Right cardiac atrium (tissue), 5 donors: ENCODE data around the gene IHH. TPM values are rescaled to one million over a fixed set of nuclear protein-coding genes. Genes with fewer than 3 reads are reported as not detected.
A peak's percentile ranks its signal among the peaks of the same experiment; 100 is the strongest.

Experiments
- ATAC-seq, 2 donors: fragments of 200-7000 bp; cut with Tn5 transposase; one replicate each; pipeline versions ENCODE4 v1.8.0 to v1.9.1; 2020; ENCODE audit warnings: moderate library complexity in 2 of 2, mild to moderate bottlenecking in 1 of 2
- DNase-seq, 3 donors: peaks; one replicate each; pipeline ENCODE4 v3.0.0-alpha.2; 2020
- H3K27ac ChIP-seq: one replicate; pipeline ENCODE4 v1.5.1; 2013; ENCODE audit warnings: mild to moderate bottlenecking, low read length, control low read depth, moderate library complexity
- H3K27me3 ChIP-seq: one replicate; pipeline ENCODE4 v1.6.1; 2013; ENCODE audit not compliant: control insufficient read depth, insufficient read depth
- H3K4me1 ChIP-seq: one replicate; pipeline ENCODE4 v1.6.1; 2013; ENCODE audit warnings: low read length; ENCODE audit not compliant: control insufficient read depth, insufficient read depth
- H3K4me3 ChIP-seq: one replicate; pipeline ENCODE4 v1.5.1; 2013; ENCODE audit warnings: low read length, control low read depth
- H3K9me3 ChIP-seq: one replicate; pipeline ENCODE4 v1.6.1; 2013; ENCODE audit warnings: low read length; ENCODE audit not compliant: control insufficient read depth
- WGBS: extraction: QIAGEN DNeasy Blood & Tissue Kit; methylation state at CpG from one replicate; pipeline ENCODE4 v1.1.7; 2013; 5-methylcytosine and 5-hydroxymethylcytosine counted together
- intact Hi-C, 4 donors: fragments of 100-400 bp; cut with DNase I; formaldehyde crosslinking; loops; one replicate each; pipeline versions ENCODE4 v1.11.0 to v1.14.0; 2022 to 2023
- polyA plus RNA-seq: library from polyadenylated mRNA; stranded (reverse); fragments of 200-250 nt; gene quantifications from one replicate; pipeline ENCODE4 v1.2.3, GENCODE V29; 2013
- total RNA-seq, 4 donors: library from RNA; stranded (reverse); fragmentation: NEBNext Ultra II Directional; extraction: Animal tissue kit (Norgen Biotek cat#: 25700); gene quantifications; one replicate each; pipeline ENCODE4 v1.2.1, GENCODE V29; 2021
- donor health status: healthy with polysubstance abuse.
- donor health status: DM: no; HTN: yes; CAD: no.
- donor health status: DM: no; HTN: no; CAD: no.
- donor health status: DM: no; HTN: yes; CAD: no; lungs with severe emphysema.
- donor health status: DM: yes; HTN: yes; CAD: no.

The IHH gene
- total and polyA plus RNA-seq, 5 donors, result 0.05 TPM; not detected in 4

DNA sequence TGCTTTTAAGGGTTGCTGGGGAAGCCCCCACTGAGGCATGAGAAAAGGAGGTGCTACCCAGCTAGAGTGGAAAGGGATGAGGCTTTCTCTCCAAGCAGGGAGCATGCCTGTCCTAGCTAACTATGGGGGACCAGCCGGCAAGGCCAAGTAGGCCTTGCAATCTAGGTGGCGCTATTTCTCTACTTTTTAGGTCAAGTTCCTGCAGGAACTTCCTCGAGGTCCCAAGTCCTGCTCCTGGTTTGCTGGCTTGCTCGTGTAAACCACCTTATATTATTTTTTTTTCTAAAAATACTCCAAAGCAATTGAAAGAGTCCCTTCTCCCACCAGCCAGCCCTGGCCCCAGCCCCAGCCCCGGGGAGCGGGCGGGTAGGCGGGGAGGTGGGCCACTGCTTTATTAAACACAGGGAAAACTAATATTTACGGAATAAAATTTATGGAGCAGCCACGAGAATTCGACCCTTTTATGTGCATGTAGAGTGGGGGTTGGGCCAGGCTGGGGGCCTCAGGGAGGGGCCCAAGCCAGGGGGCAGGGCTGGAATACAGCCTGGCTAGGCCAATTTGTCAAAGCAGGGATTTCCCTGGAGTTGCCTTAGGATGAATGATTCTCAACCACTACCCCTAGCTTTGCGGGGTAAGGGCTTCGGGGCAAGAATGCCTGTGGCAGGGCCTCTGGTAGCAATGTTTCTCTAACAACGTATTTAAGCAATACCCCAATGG, 12.8 kb upstream of the IHH start:
- no peak for DNase-seq
- intact Hi-C loops, result loop anchor here in 1 of 4 donors (5.0 kb wide), 1 partner anchor 44 kb away; no protein-coding TSS in a partner anchor
- no peak overlapping the region for H3K27ac ChIP-seq
- peak in 1 of 2 donors; percentile 46 for ATAC-seq
- no peak overlapping the region for H3K4me3 ChIP-seq
- WGBS, result 56% methylated on average over 14 of the region's 14 CpGs
- H3K4me1 ChIP-seq, result no peaks in the 10 kb centered on the region
- H3K27me3 ChIP-seq, result no peaks in the 10 kb centered on the region
- H3K9me3 ChIP-seq, result no peaks in the 10 kb centered on the region

DNA sequence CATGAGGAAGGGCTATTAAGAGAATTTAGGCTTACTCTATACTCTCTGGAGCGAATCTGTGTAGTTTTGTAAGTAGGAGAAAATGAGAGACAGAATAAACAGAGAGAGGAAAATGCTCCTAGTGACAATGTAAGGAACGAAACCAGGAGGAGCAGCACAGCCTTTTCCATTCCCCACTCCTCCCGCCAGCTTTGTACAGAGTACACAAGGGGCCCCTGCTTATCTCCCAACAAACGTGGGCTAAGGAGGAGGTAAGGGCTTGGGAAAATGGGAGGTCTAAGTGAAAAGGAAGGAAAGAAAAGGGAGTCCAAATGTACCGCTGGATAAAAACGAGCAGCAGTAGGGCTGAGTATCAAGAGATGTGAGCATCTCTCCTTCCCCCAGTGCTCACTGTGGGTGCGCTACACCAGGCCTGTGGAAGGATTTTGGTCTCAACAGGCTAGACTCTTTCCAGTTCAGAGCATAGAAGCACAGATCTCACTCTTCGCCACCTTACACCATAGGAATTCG, 12.1 kb upstream of the IHH start:
- H3K4me3 ChIP-seq, result no peak overlapping the region
- DNase-seq (no peak), ATAC-seq (no peak)
- H3K27me3 ChIP-seq, result no peaks in the 10 kb centered on the region
- H3K27ac ChIP-seq, result no peak overlapping the region
- no peaks in the 10 kb centered on the region for H3K4me1 ChIP-seq
- H3K9me3 ChIP-seq, result no peaks in the 10 kb centered on the region
- WGBS, result 86% methylated on average over 9 of the region's 9 CpGs
- intact Hi-C loops, result loop anchor here in 1 of 4 donors (5.0 kb wide), 1 partner anchor 45 kb away; no protein-coding TSS in a partner anchor

- WGBS, result 82% methylated on average over 6 of the region's 6 CpGs
- Histone ChIP-seq H3K4me3 (no peak overlapping the region), H3K4me1 (no peaks in the 10 kb centered on the region), H3K9me3 (no peaks in the 10 kb centered on the region), H3K27me3 (no peaks in the 10 kb centered on the region), H3K27ac (no peak overlapping the region)
- ATAC-seq (no peak), DNase-seq (no peak)
- intact Hi-C loops, result loop anchor here in 1 of 4 donors (5.0 kb wide), 1 partner anchor 46 kb away; no protein-coding TSS in a partner anchor
These were observed 10.6 kb upstream of the IHH start for GRCh38 chr2:219071131-219071816.

DNA sequence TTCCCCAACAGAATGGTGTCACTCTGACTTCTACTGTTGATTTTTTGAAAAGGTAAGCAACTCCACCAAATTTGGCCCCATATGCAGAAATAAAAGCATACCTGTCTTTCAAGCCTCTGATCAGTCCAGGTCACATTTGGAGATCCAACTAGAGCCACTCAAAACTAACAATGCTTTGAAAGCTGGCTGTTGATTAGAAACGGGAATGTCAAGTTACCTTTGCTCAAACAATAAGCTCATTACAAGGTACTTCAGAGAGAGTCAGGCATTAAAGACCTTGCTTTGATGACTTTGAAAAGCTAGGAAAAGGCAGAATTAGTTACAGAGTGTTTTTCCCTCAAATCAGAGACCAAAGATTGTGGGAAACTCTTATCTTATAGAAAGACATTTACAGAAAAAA, 4.8 kb upstream of the IHH start:
- intact Hi-C loops, result no loop called here
- no peak overlapping the region for H3K4me3 ChIP-seq
- H3K4me1 ChIP-seq, result no peaks in the 10 kb centered on the region
- no peak overlapping the region for H3K27ac ChIP-seq
- 73% methylated on average over 1 of the region's 1 CpG for WGBS
- H3K27me3 ChIP-seq, result no peaks in the 10 kb centered on the region
- ATAC-seq (no peak), DNase-seq (no peak)
- H3K9me3 ChIP-seq, result no peaks in the 10 kb centered on the region

- 61% methylated on average over 6 of the region's 6 CpGs for WGBS
- Histone ChIP-seq H3K9me3 (no peaks in the 10 kb centered on the region), H3K4me1 (peaks cover 6% of the 10 kb centered on the region), H3K4me3 (no peak overlapping the region), H3K27me3 (no peaks in the 10 kb centered on the region), H3K27ac (no peak overlapping the region)
- ATAC-seq (no peak), DNase-seq (no peak)
- intact Hi-C loops, result no loop called here
These were observed 1.4 kb upstream of the IHH start for GRCh38 chr2:219062081-219062480.

GRCh38 chr2:219059725-219060682, 717 bp downstream of the IHH start:
- no peak for ATAC-seq
- DNase-seq, result peak in 1 of 3 donors; percentile 53
- peaks cover 6% of the 10 kb centered on the region for H3K4me1 ChIP-seq
- no peaks in the 10 kb centered on the region for H3K27me3 ChIP-seq
- H3K4me3 ChIP-seq, result peak overlapping the region; percentile 41
- intact Hi-C loops, result loop anchor here (2.0 to 10.0 kb wide), 5 partner anchors 59 to 95 kb away; no protein-coding TSS in a partner anchor
- no peak overlapping the region for H3K27ac ChIP-seq
- no peaks in the 10 kb centered on the region for H3K9me3 ChIP-seq
- WGBS, result 3% methylated on average over 81 of the region's 81 CpGs

GRCh38 chr2:219059375-219059724, 1.4 kb downstream of the IHH start:
- Histone ChIP-seq H3K4me1 (peaks cover 6% of the 10 kb centered on the region), H3K27ac (no peak overlapping the region), H3K4me3 (no peak overlapping the region), H3K9me3 (no peaks in the 10 kb centered on the region), H3K27me3 (no peaks in the 10 kb centered on the region)
- WGBS, result 2% methylated on average over 17 of the region's 17 CpGs
- ATAC-seq (no peak), DNase-seq (no peak)
- intact Hi-C loops, result loop anchor here (2.0 to 10.0 kb wide), 5 partner anchors 59 to 95 kb away; no protein-coding TSS in a partner anchor

DNA sequence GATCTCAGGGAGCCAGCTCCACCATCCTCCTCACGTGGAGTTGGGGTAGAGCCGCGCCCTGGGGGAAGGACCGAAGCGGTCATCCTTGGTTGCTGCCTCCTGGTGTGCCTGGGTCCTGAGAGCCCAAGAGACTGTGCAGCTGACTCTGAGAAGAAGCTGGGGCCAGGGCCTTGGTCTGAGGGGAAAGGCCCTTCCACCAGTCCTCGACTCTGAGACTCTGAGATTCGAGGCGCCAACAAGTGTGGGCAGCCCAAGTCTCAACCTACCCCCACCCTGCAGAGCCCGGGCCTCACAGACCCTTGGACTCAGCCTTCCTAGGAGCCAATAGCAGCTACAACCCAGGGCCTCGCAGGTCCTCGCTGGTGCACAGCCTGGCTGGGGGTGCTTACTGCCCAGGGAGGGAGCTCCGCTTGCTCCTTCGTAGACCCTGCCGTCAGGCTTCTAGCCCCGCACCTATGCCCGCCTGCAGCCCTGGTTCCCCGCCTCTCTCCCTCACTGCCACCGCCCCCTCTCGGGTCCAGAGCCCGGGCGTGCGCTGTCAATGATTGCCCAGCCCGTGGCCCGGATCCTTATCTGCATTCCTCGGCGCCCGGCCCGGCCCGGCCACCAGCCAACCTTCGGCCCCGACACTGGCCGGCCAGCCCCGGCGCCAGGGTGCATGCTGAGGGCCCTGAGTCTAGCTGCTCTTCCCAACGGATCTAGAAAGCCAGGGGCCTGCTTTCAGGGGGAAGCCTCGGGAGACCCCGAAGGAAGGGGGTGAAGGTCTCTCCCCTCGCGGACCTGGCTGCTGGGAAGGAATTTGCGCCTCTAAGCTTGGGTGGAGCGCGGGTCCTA, 2.0 kb downstream of the IHH start:
- ATAC-seq, result peak; percentile 78 to 80
- peak; percentile 49 to 88 (median 83) for DNase-seq
- H3K27me3 ChIP-seq, result no peaks in the 10 kb centered on the region
- intact Hi-C loops, result loop anchor here (2.0 to 10.0 kb wide), 5 partner anchors 60 to 96 kb away; no protein-coding TSS in a partner anchor
- WGBS, result 5% methylated on average over 42 of the region's 42 CpGs
- H3K4me1 ChIP-seq, result peaks cover 6% of the 10 kb centered on the region
- H3K9me3 ChIP-seq, result no peaks in the 10 kb centered on the region
- no peak overlapping the region for H3K4me3 ChIP-seq
- no peak overlapping the region for H3K27ac ChIP-seq

DNA sequence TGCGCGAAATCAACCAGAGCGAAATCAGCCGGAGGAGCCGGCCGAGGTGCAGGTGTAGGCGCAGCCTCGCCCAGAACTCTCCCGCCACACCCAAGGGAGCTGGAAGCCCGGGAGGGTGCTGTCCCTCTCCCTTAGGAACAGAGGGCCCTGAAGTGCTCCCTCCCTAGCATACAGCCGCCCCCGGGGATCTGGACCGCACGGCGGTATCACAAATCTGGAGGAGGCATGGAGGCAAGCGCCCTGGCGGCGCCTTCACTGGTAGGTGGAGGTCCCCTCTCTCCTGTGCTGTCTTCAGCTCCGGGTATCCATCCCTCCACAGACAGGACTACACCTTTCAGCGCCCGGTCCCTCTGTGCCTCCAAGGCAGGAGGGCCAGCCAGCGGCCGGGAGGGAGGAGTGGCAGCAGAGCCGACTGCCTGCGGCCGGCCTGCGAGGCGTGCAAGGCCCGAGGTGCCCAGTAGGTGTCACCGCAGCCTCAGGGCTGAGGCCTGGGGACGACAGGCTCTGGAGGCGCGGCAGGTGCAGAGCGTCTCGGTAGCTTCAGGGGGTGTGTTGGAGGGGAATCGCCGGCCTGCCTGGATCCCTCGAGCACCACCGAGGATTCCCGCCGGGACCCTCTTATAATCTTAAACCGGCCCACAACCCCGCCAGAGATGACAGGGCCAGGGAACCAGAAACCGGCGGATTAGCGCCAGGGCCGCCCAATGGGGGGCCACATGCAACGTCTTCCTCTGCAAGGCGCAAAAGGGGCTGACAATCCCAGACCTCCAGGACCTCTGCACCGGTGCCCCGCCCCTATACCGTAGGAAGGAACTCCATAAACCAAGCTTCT, 2.8 kb downstream of the IHH start:
- no peak overlapping the region for H3K27ac ChIP-seq
- H3K9me3 ChIP-seq, result no peaks in the 10 kb centered on the region
- WGBS, result 3% methylated on average over 52 of the region's 52 CpGs
- H3K27me3 ChIP-seq, result no peaks in the 10 kb centered on the region
- ATAC-seq (peak; percentile 91 to 94), DNase-seq (peak; percentile 77 to 89 (median 89))
- peaks cover 6% of the 10 kb centered on the region for H3K4me1 ChIP-seq
- intact Hi-C loops, result loop anchor here (1.0 to 10.0 kb wide), 6 partner anchors 61 to 97 kb away; no protein-coding TSS in a partner anchor
- no peak overlapping the region for H3K4me3 ChIP-seq
